ENCODE measurements around the gene MYOG.
A peak's percentile ranks its signal among the peaks of the same experiment; 100 is the strongest.

The MYOG gene

GRCh38 chr1:203090421-203091198, 4.8 kb upstream of the MYOG start:
- peak; percentile 29 for DNase-seq (ENCODE audit: low spot score)

GRCh38 chr1:203089651-203090045, 3.8 kb upstream of the MYOG start:
- peak; percentile 52 for DNase-seq (ENCODE audit: low spot score)

- peak; percentile 2 for DNase-seq (ENCODE audit: low spot score)
These were observed 3.3 kb upstream of the MYOG start for GRCh38 chr1:203089001-203089650.

GRCh38 chr1:203088441-203088840, 2.6 kb upstream of the MYOG start:
- peak; percentile 19 for DNase-seq (ENCODE audit: low spot score)

- DNase-seq (ENCODE audit: low spot score) = peak; percentile 23
These were observed 1.4 kb upstream of the MYOG start for GRCh38 chr1:203086992-203087763.

GRCh38 chr1:203084588-203085527, 954 bp downstream of the MYOG start:
- peak; percentile 66 for DNase-seq (ENCODE audit: low spot score)

GRCh38 chr1:203083463-203083921, 2.3 kb downstream of the MYOG start:
- no peak for DNase-seq (ENCODE audit: low spot score)

GRCh38 chr1:203082571-203083462, 3.0 kb downstream of the MYOG start:
- no peak for DNase-seq (ENCODE audit: low spot score)

GRCh38 chr1:203082231-203082505, 3.6 kb downstream of the MYOG start:
- DNase-seq (ENCODE audit: low spot score) = no peak

GRCh38 chr1:203081465-203082230, 4.2 kb downstream of the MYOG start:
- DNase-seq (ENCODE audit: low spot score) = no peak

GRCh38 chr1:203080456-203080855, 5.4 kb downstream of the MYOG start:
- no peak for DNase-seq (ENCODE audit: low spot score)

- no peak for DNase-seq (ENCODE audit: low spot score)
These were observed 7.3 kb downstream of the MYOG start for GRCh38 chr1:203078478-203078877.

GRCh38 chr1:203077956-203078355, 7.9 kb downstream of the MYOG start:
- DNase-seq (ENCODE audit: low spot score) = no peak

GRCh38 chr1:203077367-203077766, 8.4 kb downstream of the MYOG start:
- no peak for DNase-seq (ENCODE audit: low spot score)

GRCh38 chr1:203076031-203076511, 9.7 kb downstream of the MYOG start:
- DNase-seq (ENCODE audit: low spot score) = peak; percentile 57

- no peak for DNase-seq (ENCODE audit: low spot score)
These were observed 10.4 kb downstream of the MYOG start for GRCh38 chr1:203075236-203076030.

- no peak for DNase-seq (ENCODE audit: low spot score)
These were observed 11.2 kb downstream of the MYOG start for GRCh38 chr1:203074610-203075009.

- DNase-seq (ENCODE audit: low spot score) = no peak
These were observed 12.3 kb downstream of the MYOG start for GRCh38 chr1:203073469-203073868.

GRCh38 chr1:203072911-203073310, 12.9 kb downstream of the MYOG start:
- no peak for DNase-seq (ENCODE audit: low spot score)
